ENCODE data around the gene IGFBP5. TPM values are rescaled to one million over a fixed set of nuclear protein-coding genes. Genes with fewer than 3 reads are reported as not detected.

The IGFBP5 gene
- total and polyA plus RNA-seq, 4 donors: 2.3 to 43.4 (median 14.4) TPM

GRCh38 chr2:216649574-216649973 is 45.8 kb downstream of the IGFBP5 start (continued):
- TF ChIP-seq ATF3 (IDR thresholded peaks at IDR 0.05) (no peak), HNF4A (conservative IDR thresholded peaks at IDR 0.05) (no peak), CTCF (IDR thresholded peaks at IDR 0.05; ENCODE audit: low read depth, low read length, missing input control) (no peak), SP1 (IDR thresholded peaks at IDR 0.05) (no peak)

GRCh38 chr2:216648105-216648504 is 47.2 kb downstream of the IGFBP5 start:
- WGBS: 94% methylated on average over 3 of the region's 3 CpGs
- no peaks in the 10 kb centered on the region for H3K9me3 ChIP-seq (ENCODE audit: control insufficient read depth in 4 of 4, low read length in 3 of 4)
- TF ChIP-seq GABPA (IDR thresholded peaks at IDR 0.05 in 1 of 2, conservative IDR thresholded peaks at IDR 0.05 in 1 of 2) (no peak), TAF1 (conservative IDR thresholded peaks at IDR 0.05) (no peak), FOXA1 (IDR thresholded peaks at IDR 0.05) (no peak), CTCF (IDR thresholded peaks at IDR 0.05; ENCODE audit: low read depth, low read length, missing input control) (no peak), FOXA2 (IDR thresholded peaks at IDR 0.05) (no peak), JUND (IDR thresholded peaks at IDR 0.05) (no peak), ATF3 (IDR thresholded peaks at IDR 0.05) (no peak), SP1 (IDR thresholded peaks at IDR 0.05) (no peak), RAD21 (IDR thresholded peaks at IDR 0.05) (no peak), YY1 (IDR thresholded peaks at IDR 0.05) (no peak), REST (IDR thresholded peaks at IDR 0.05) (no peak), HNF4A (conservative IDR thresholded peaks at IDR 0.05) (no peak)
- no peak for DNase-seq (ENCODE audit: low spot score)
- no peak overlapping the region for H3K9ac ChIP-seq (ENCODE audit: low read depth in 1 of 2, low read length in 2 of 2)
- peaks cover 6 to 23% (median 15%) of the 10 kb centered on the region in 4 donors for H3K4me1 ChIP-seq (ENCODE audit: control insufficient read depth in 4 of 4, insufficient read depth in 4 of 4, low read length in 3 of 4)
- H3K27me3 ChIP-seq (ENCODE audit: control insufficient read depth in 4 of 4, insufficient read depth in 4 of 4, low read length in 3 of 4): no peaks in the 10 kb centered on the region
- H3K4me3 ChIP-seq (ENCODE audit: low read depth in 1 of 3, low read length in 3 of 3): no peak overlapping the region
- H3K36me3 ChIP-seq (ENCODE audit: control insufficient read depth in 4 of 4, insufficient read depth in 3 of 4, low read depth in 1 of 4, low read length in 3 of 4): peaks cover 0 to under 1% (median under 1%) of the 10 kb centered on the region in 4 donors
- no peak overlapping the region for H3K27ac ChIP-seq (ENCODE audit: low read depth in 1 of 2, low read length in 2 of 2)
